ENCODE results near the gene ALKBH7.

DNA sequence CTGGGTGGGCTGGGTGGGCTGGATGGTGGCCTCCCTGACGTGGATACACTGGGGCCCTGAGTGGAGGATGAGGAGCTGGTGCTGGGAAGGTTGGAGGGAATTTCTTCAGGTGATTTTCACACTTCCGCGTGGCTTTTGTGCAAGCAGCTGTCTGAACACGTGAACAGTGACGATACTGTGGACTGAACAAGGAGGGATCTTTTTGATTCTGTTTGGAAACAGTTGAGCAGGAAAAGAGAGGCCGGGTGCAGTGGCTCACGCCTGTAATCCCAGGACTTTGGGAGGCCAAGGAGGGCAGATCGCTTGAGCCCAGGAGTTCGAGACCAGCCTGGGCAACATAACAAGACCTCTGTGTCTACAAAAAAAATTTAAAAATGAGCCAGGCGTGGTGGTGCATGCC, 29.5 kb downstream of the ALKBH7 start:
- TF ChIP-seq, protein P1, sequence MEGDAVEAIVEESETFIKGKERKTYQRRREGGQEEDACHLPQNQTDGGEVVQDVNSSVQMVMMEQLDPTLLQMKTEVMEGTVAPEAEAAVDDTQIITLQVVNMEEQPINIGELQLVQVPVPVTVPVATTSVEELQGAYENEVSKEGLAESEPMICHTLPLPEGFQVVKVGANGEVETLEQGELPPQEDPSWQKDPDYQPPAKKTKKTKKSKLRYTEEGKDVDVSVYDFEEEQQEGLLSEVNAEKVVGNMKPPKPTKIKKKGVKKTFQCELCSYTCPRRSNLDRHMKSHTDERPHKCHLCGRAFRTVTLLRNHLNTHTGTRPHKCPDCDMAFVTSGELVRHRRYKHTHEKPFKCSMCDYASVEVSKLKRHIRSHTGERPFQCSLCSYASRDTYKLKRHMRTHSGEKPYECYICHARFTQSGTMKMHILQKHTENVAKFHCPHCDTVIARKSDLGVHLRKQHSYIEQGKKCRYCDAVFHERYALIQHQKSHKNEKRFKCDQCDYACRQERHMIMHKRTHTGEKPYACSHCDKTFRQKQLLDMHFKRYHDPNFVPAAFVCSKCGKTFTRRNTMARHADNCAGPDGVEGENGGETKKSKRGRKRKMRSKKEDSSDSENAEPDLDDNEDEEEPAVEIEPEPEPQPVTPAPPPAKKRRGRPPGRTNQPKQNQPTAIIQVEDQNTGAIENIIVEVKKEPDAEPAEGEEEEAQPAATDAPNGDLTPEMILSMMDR (conservative IDR thresholded peaks at IDR 0.05; ENCODE audit: low read length): no peak
- no peak for TF ChIP-seq EZH2phosphoT487 (IDR thresholded peaks at IDR 0.05; ENCODE audit: borderline replicate concordance, low read depth, low read length)
